SK-N-SH treated with all-trans-retinoic acid at 6 μM for 48 hours (cell line): ENCODE results near the gene RRP12.

ENCODE experiments used
- ATAC-seq: fragments of 200-7000 bp; cut with Tn5 transposase; 3 replicates; pipeline ENCODE4 v1.9.1; 2020; ENCODE audit warnings: mild to moderate bottlenecking, moderate library complexity
- ARNTL ChIP-seq: fragments of 450-650 bp; formaldehyde crosslinking; IDR thresholded peaks from 2 replicates; pipeline ENCODE4 v1.5.0; 2020; ENCODE audit warnings: low read depth, mild to moderate bottlenecking, moderate library complexity, borderline replicate concordance
- BACH2 ChIP-seq: fragments of 250-450 bp; sonication (Bioruptor Pico); IDR thresholded peaks from 2 replicates; pipeline ENCODE4 v1.9.0; 2021; ENCODE audit warnings: mild to moderate bottlenecking, borderline replicate concordance
- CREB5 ChIP-seq: fragments of 250-450 bp; sonication (Bioruptor Pico); IDR thresholded peaks from 2 replicates; pipeline ENCODE4 v1.5.1; 2020; ENCODE audit warnings: low read depth, mild to moderate bottlenecking, moderate library complexity
- CSDC2 ChIP-seq: fragments of 250-450 bp; sonication (Bioruptor Pico); IDR thresholded peaks from 2 replicates; pipeline ENCODE4 v1.5.0; 2020; ENCODE audit warnings: mild to moderate bottlenecking, moderate library complexity
- CSRNP3 ChIP-seq: fragments of 250-450 bp; sonication (Bioruptor Pico); IDR thresholded peaks from 2 replicates; pipeline ENCODE4 v1.5.1; 2021; ENCODE audit warnings: mild to moderate bottlenecking, moderate library complexity
- ISL1 ChIP-seq: fragments of 250-450 bp; sonication (Bioruptor Pico); IDR thresholded peaks from 2 replicates; pipeline ENCODE4 v2.1.2; 2022; ENCODE audit warnings: mild to moderate bottlenecking, moderate library complexity
- OSR1 ChIP-seq: fragments of 250-450 bp; sonication (Bioruptor Pico); IDR thresholded peaks from 2 replicates; pipeline ENCODE4 v1.8.0; 2022; ENCODE audit warnings: moderate library complexity, mild to moderate bottlenecking, inconsistent platforms
- POU6F1 ChIP-seq: fragments of 250-450 bp; sonication (Bioruptor Pico); IDR thresholded peaks from 2 replicates; pipeline ENCODE4 v1.8.0; 2021; ENCODE audit warnings: low read depth, mild to moderate bottlenecking, moderate library complexity, borderline replicate concordance
- PPARA ChIP-seq: fragments of 250-450 bp; sonication (Bioruptor Pico); IDR thresholded peaks from 2 replicates; pipeline ENCODE4 v1.5.0; 2020; ENCODE audit warnings: mild to moderate bottlenecking, borderline replicate concordance
- RARB ChIP-seq: fragments of 250-450 bp; sonication (Bioruptor Pico); IDR thresholded peaks from 2 replicates; pipeline ENCODE4 v1.8.0; 2021; ENCODE audit warnings: mild to moderate bottlenecking, moderate library complexity
- TCF4 ChIP-seq: fragments of 250-450 bp; sonication (Bioruptor Pico); IDR thresholded peaks from 2 replicates; pipeline ENCODE4 v1.8.0; 2021; ENCODE audit warnings: mild to moderate bottlenecking, moderate library complexity, borderline replicate concordance
- TOX ChIP-seq: fragments of 250-450 bp; sonication (Bioruptor Pico); IDR thresholded peaks from 2 replicates; pipeline ENCODE4 v1.8.0; 2021; ENCODE audit warnings: mild to moderate bottlenecking, moderate library complexity, borderline replicate concordance
- TSHZ2 ChIP-seq: fragments of 250-450 bp; sonication (Bioruptor Pico); IDR thresholded peaks from 2 replicates; pipeline ENCODE4 v1.5.0; 2020; ENCODE audit warnings: mild to moderate bottlenecking, moderate library complexity
- ZC3H10 ChIP-seq: fragments of 250-450 bp; sonication (Bioruptor Pico); IDR thresholded peaks from 2 replicates; pipeline ENCODE4 v1.5.1; 2021; ENCODE audit warnings: mild to moderate bottlenecking, moderate library complexity
- ZFP3 ChIP-seq: fragments of 250-450 bp; sonication (Bioruptor Pico); IDR thresholded peaks from 2 replicates; pipeline ENCODE4 v1.5.0; 2020; ENCODE audit warnings: mild to moderate bottlenecking, moderate library complexity
- ZFP30 ChIP-seq: fragments of 450-650 bp; formaldehyde crosslinking; IDR thresholded peaks from 2 replicates; pipeline ENCODE4 v1.5.0; 2022; ENCODE audit warnings: mild to moderate bottlenecking, moderate library complexity
- ZNF565 ChIP-seq: fragments of 450-650 bp; formaldehyde crosslinking; conservative IDR thresholded peaks from 2 replicates; pipeline ENCODE4 v1.5.0; 2020; ENCODE audit warnings: low read depth, mild to moderate bottlenecking, moderate library complexity
- ZNF8 ChIP-seq: fragments of 450-650 bp; formaldehyde crosslinking; IDR thresholded peaks from 2 replicates; pipeline ENCODE4 v1.5.0; 2020; ENCODE audit warnings: mild to moderate bottlenecking, moderate library complexity

Gene RRP12

GRCh38 chr10:97381626-97382025, 19.5 kb downstream of the RRP12 start:
- no peak for ATAC-seq
- TF ChIP-seq ZFP30, result no peak
- no peak for TF ChIP-seq OSR1
- no peak for TF ChIP-seq CSRNP3 (CRISPR knock-in tag)
- TF ChIP-seq BACH2 (CRISPR knock-in tag), result no peak
- no peak for TF ChIP-seq TCF4 (CRISPR knock-in tag)
- no peak for TF ChIP-seq TSHZ2 (CRISPR knock-in tag)
- TF ChIP-seq POU6F1 (CRISPR knock-in tag), result no peak
- TF ChIP-seq CREB5 (CRISPR knock-in tag), result no peak
- no peak for TF ChIP-seq RARB (CRISPR knock-in tag)
- no peak for TF ChIP-seq TOX (CRISPR knock-in tag)
- TF ChIP-seq ZC3H10 (CRISPR knock-in tag), result no peak
- no peak for TF ChIP-seq ZNF8 (CRISPR knock-in tag)

- no peak for TF ChIP-seq TCF4 (CRISPR knock-in tag)
- TF ChIP-seq POU6F1 (CRISPR knock-in tag), result no peak
- no peak for TF ChIP-seq CSDC2 (CRISPR knock-in tag)
- no peak for TF ChIP-seq BACH2 (CRISPR knock-in tag)
- TF ChIP-seq RARB (CRISPR knock-in tag), result no peak
- TF ChIP-seq PPARA (CRISPR knock-in tag), result no peak
- no peak for ATAC-seq
These were observed 20.6 kb downstream of the RRP12 start for GRCh38 chr10:97380516-97380915.

GRCh38 chr10:97378933-97379921, 21.9 kb downstream of the RRP12 start:
- no peak for TF ChIP-seq ARNTL (CRISPR knock-in tag)
- no peak for TF ChIP-seq OSR1
- TF ChIP-seq PPARA (CRISPR knock-in tag), result no peak
- no peak for TF ChIP-seq ZFP3 (CRISPR knock-in tag)
- TF ChIP-seq ISL1 (CRISPR knock-in tag), result no peak
- TF ChIP-seq ZNF8 (CRISPR knock-in tag), result no peak
- no peak for TF ChIP-seq TCF4 (CRISPR knock-in tag)
- no peak for TF ChIP-seq ZNF565 (CRISPR knock-in tag)
- no peak for TF ChIP-seq ZFP30
- no peak; the same call in 2 of the 3 replicates for ATAC-seq
